Body of pancreas (tissue), 4 donors: ENCODE measurements around the gene SCFD2.

Experiments
- CTCF ChIP-seq, 7 experiments: fragments of 450-650 bp in 4 of 7; fragments of 200-600 bp in 3 of 7; sonication (generic) in 3 of 7; IDR thresholded peaks; one replicate each; pipeline ENCODE4 v1.5.1; 2016 to 2019; ENCODE audit warnings: antibody characterized with exemption in 7 of 7
- POLR2A ChIP-seq, 3 donors: fragments of 450-650 bp; IDR thresholded peaks; one replicate each; pipeline ENCODE4 v1.6.1; 2016; ENCODE audit warnings: antibody characterized with exemption in 3 of 3, mild to moderate bottlenecking in 2 of 3

GRCh38 chr4:52833941-52834525 lies 531.8 kb downstream of the SCFD2 start:
- no peak for TF ChIP-seq CTCF (IDR thresholded peaks at IDR 0.05)
- TF ChIP-seq POLR2A (IDR thresholded peaks at IDR 0.05), result no peak
